Parathyroid adenoma (tissue), 2 donors: ENCODE data around the gene CRMP1.
A peak's percentile ranks its signal among the peaks of the same experiment; 100 is the strongest.

Experiments
- H2AFZ ChIP-seq: fragments of 300-600 bp; sonication (generic); one replicate; pipeline ENCODE4 v1.7.0; 2017; ENCODE audit warnings: antibody characterized with exemption, mild to moderate bottlenecking
- H3K27ac ChIP-seq: fragments of 300-600 bp; sonication (generic); one replicate; pipeline ENCODE4 v1.7.0; 2017
- H3K27me3 ChIP-seq: fragments of 300-600 bp; sonication (generic); one replicate; pipeline ENCODE4 v1.7.0; 2017; ENCODE audit warnings: low read length; ENCODE audit not compliant: control insufficient read depth, insufficient read depth
- H3K36me3 ChIP-seq: fragments of 300-600 bp; sonication (generic); one replicate; pipeline ENCODE4 v1.7.0; 2017; ENCODE audit warnings: low read length; ENCODE audit not compliant: control insufficient read depth, insufficient read depth
- H3K4me1 ChIP-seq: fragments of 300-600 bp; sonication (generic); one replicate; pipeline ENCODE4 v1.7.0; 2017; ENCODE audit warnings: control low read depth
- H3K4me2 ChIP-seq: fragments of 300-600 bp; sonication (generic); one replicate; pipeline ENCODE4 v1.7.0; 2017; ENCODE audit warnings: low read length
- H3K4me3 ChIP-seq: fragments of 300-600 bp; sonication (generic); one replicate; pipeline ENCODE4 v1.7.0; 2017; ENCODE audit warnings: low read depth, low read length
- H3K79me2 ChIP-seq: fragments of 300-600 bp; sonication (generic); one replicate; pipeline ENCODE4 v1.7.0; 2017; ENCODE audit warnings: control low read depth
- H3K9ac ChIP-seq: fragments of 300-600 bp; sonication (generic); one replicate; pipeline ENCODE4 v1.7.0; 2017; ENCODE audit warnings: mild to moderate bottlenecking
- H3K9me3 ChIP-seq: fragments of 300-600 bp; sonication (generic); one replicate; pipeline ENCODE4 v1.7.0; 2017; ENCODE audit warnings: low read length; ENCODE audit not compliant: control insufficient read depth
- CTCF ChIP-seq: fragments of 300-600 bp; sonication (generic); IDR thresholded peaks from one replicate; pipeline ENCODE4 v1.7.0; 2017; ENCODE audit warnings: antibody characterized with exemption, mild to moderate bottlenecking
- donor health status: primary hyperparathyroidism.

Gene CRMP1

GRCh38 chr4:5845035-5845905 is 47.6 kb downstream of the CRMP1 start:
- H3K4me2 ChIP-seq = no peak overlapping the region
- no peak overlapping the region for H2AFZ ChIP-seq
- H3K9ac ChIP-seq = no peak overlapping the region
- no peaks in the 10 kb centered on the region for H3K9me3 ChIP-seq
- no peaks in the 10 kb centered on the region for H3K79me2 ChIP-seq
- no peaks in the 10 kb centered on the region for H3K4me1 ChIP-seq
- no peak overlapping the region for H3K4me3 ChIP-seq
- no peaks in the 10 kb centered on the region for H3K27me3 ChIP-seq
- H3K36me3 ChIP-seq = no peaks in the 10 kb centered on the region
- no peak for TF ChIP-seq CTCF
- H3K27ac ChIP-seq = no peak overlapping the region

- no peak for TF ChIP-seq CTCF
- no peak overlapping the region for H3K4me3 ChIP-seq
- no peaks in the 10 kb centered on the region for H3K9me3 ChIP-seq
- H2AFZ ChIP-seq = no peak overlapping the region
- H3K27ac ChIP-seq = no peak overlapping the region
- H3K27me3 ChIP-seq = no peaks in the 10 kb centered on the region
- H3K36me3 ChIP-seq = no peaks in the 10 kb centered on the region
- H3K79me2 ChIP-seq = no peaks in the 10 kb centered on the region
- H3K4me2 ChIP-seq = no peak overlapping the region
- no peak overlapping the region for H3K9ac ChIP-seq
- H3K4me1 ChIP-seq = no peaks in the 10 kb centered on the region
Measured at GRCh38 chr4:5843573-5844530, 49.0 kb downstream of the CRMP1 start.

GRCh38 chr4:5842456-5842855 is 50.4 kb downstream of the CRMP1 start:
- Histone ChIP-seq H3K27ac (no peak overlapping the region), H3K4me3 (no peak overlapping the region), H2AFZ (no peak overlapping the region), H3K9ac (no peak overlapping the region), H3K9me3 (no peaks in the 10 kb centered on the region), H3K27me3 (no peaks in the 10 kb centered on the region), H3K4me2 (no peak overlapping the region), H3K4me1 (no peaks in the 10 kb centered on the region), H3K36me3 (no peaks in the 10 kb centered on the region), H3K79me2 (no peaks in the 10 kb centered on the region)
- no peak for TF ChIP-seq CTCF

- H3K27ac ChIP-seq = peak overlapping the region; percentile 36
- no peaks in the 10 kb centered on the region for H3K79me2 ChIP-seq
- no peaks in the 10 kb centered on the region for H3K9me3 ChIP-seq
- no peak overlapping the region for H2AFZ ChIP-seq
- no peak for TF ChIP-seq CTCF
- no peak overlapping the region for H3K9ac ChIP-seq
- H3K4me1 ChIP-seq = no peaks in the 10 kb centered on the region
- no peaks in the 10 kb centered on the region for H3K27me3 ChIP-seq
- no peak overlapping the region for H3K4me3 ChIP-seq
- no peak overlapping the region for H3K4me2 ChIP-seq
- no peaks in the 10 kb centered on the region for H3K36me3 ChIP-seq
Measured at GRCh38 chr4:5839751-5840674, 52.9 kb downstream of the CRMP1 start.
